HCT116 (cell line): ENCODE measurements around the gene NXPE3. TPM values are rescaled to one million over a fixed set of nuclear protein-coding genes. Genes with fewer than 3 reads are reported as not detected.

Source experiments
- ATAC-seq: fragments of 200-7000 bp; cut with Tn5 transposase; 2 replicates; pipeline ENCODE4 v1.9.1; 2020; ENCODE audit warnings: mild to moderate bottlenecking, moderate library complexity
- BruUV-seq: library from RNA; stranded (reverse); fragments of 400-500 nt; replicated peaks from 2 replicates; lab custom pipeline; 2021; lab: Mats Ljungman, UMichigan
- CTCF ChIA-PET: fragments of 300-600 bp; sonication (Branson Sonifier 250); formaldehyde crosslinking; loops from one replicate; lab custom pipeline; 2021; ENCODE audit warnings: antibody characterized with exemption; lab: Charles Lee
- POLR2A ChIA-PET: fragments of 300-600, 350-600 bp; sonication (Branson Sonifier 250); formaldehyde crosslinking; loops from one replicate; lab custom pipeline; 2021; ENCODE audit warnings: antibody characterized with exemption; lab: Charles Lee
- RAD21 ChIA-PET, 2 experiments: fragments of 300-600 bp; sonication (Branson Sonifier 250); formaldehyde crosslinking; loops; one replicate each; lab custom pipeline; 2023; ENCODE audit warnings: low total read pairs in 2 of 2; ENCODE audit not compliant: uncharacterized antibody in 2 of 2, unreplicated experiment in 2 of 2, low non-redundant PET in 1 of 2; lab: Charles Lee
- DNase-seq: peaks from one replicate; pipeline ENCODE4 v3.0.0-alpha.2; 2010; ENCODE audit warnings: low read depth, low spot score
- H2AFZ ChIP-seq: fragments of 200-600 bp; shearing (Covaris generic), sonication (generic); 2 replicates; pipeline ENCODE4 v1.6.1; 2017; ENCODE audit warnings: low read depth, mixed run types, mixed read lengths, antibody characterized with exemption, low read length; ENCODE audit not compliant: poor library complexity, severe bottlenecking
- H3K27ac ChIP-seq: 2 replicates; pipeline ENCODE4 v1.5.1; 2012; ENCODE audit warnings: low read depth, low read length
- H3K27me3 ChIP-seq: fragments of 200-600 bp; sonication (generic); 2 replicates; pipeline ENCODE4 v1.6.1; 2016; ENCODE audit warnings: mixed run types, low read length, mixed read lengths; ENCODE audit not compliant: insufficient read depth
- H3K36me3 ChIP-seq, 2 experiments: fragments of 200-500 bp in 1 of 2; fragments of 200-600 bp in 1 of 2; sonication (Bioruptor generic) in 1 of 2; sonication (generic) in 1 of 2; 2 replicates each; pipeline versions ENCODE4 v1.5.1 to v1.6.1; 2014 to 2016; ENCODE audit warnings: low read length in 2 of 2, inconsistent platforms in 1 of 2, mixed read lengths in 1 of 2, mixed run types in 1 of 2; ENCODE audit not compliant: insufficient read depth in 2 of 2, control insufficient read depth in 1 of 2
- H3K4me1 ChIP-seq, 2 experiments: fragments of 200-600 bp in 1 of 2; sonication (generic) in 1 of 2; 2 replicates each; pipeline versions ENCODE4 v1.5.1 to v1.6.1; 2012 to 2017; ENCODE audit warnings: low read length in 2 of 2, inconsistent platforms in 1 of 2, mild to moderate bottlenecking in 1 of 2, mixed read lengths in 1 of 2, mixed run types in 1 of 2, moderate library complexity in 1 of 2; ENCODE audit not compliant: insufficient read depth in 2 of 2, control insufficient read depth in 1 of 2
- H3K4me2 ChIP-seq: fragments of 200-600 bp; sonication (generic); 2 replicates; pipeline ENCODE4 v1.6.1; 2017; ENCODE audit warnings: mixed run types, low read length, mixed read lengths
- H3K4me3 ChIP-seq, 2 experiments: fragments of 200-600 bp in 1 of 2; sonication (generic) in 1 of 2; replicated peaks in 1 of 2; 2 replicates each; pipeline ENCODE4 v1.5.1; 2011 to 2016; ENCODE audit warnings: low read length in 2 of 2, control low read depth in 1 of 2, low read depth in 1 of 2, mild to moderate bottlenecking in 1 of 2, mixed read lengths in 1 of 2, mixed run types in 1 of 2
- H3K79me2 ChIP-seq: fragments of 200-600 bp; sonication (generic); 2 replicates; pipeline ENCODE4 v1.6.1; 2017; ENCODE audit warnings: mild to moderate bottlenecking, mixed run types, low read length, moderate library complexity, mixed read lengths; ENCODE audit not compliant: insufficient read depth
- H3K9ac ChIP-seq: fragments of 200-600 bp; sonication (generic); 2 replicates; pipeline ENCODE4 v1.6.1; 2016; ENCODE audit warnings: low read length, mixed read lengths
- H3K9me2 ChIP-seq: fragments of 200-600 bp; sonication (generic), shearing (Covaris generic); 2 replicates; pipeline ENCODE4 v1.6.1; 2017; ENCODE audit warnings: mixed run types, mild to moderate bottlenecking, moderate library complexity; ENCODE audit not compliant: insufficient read depth
- H3K9me3 ChIP-seq, 2 experiments: fragments of 200-500 bp in 1 of 2; fragments of 200-600 bp in 1 of 2; sonication (Bioruptor generic) in 1 of 2; sonication (generic) in 1 of 2; 2 replicates each; pipeline ENCODE4 v1.6.1; 2014 to 2017; ENCODE audit warnings: low read length in 2 of 2, mixed read lengths in 2 of 2, inconsistent platforms in 1 of 2, low read depth in 1 of 2, mild to moderate bottlenecking in 1 of 2, mixed run types in 1 of 2, moderate library complexity in 1 of 2; ENCODE audit not compliant: control insufficient read depth in 1 of 2, insufficient read depth in 1 of 2
- H4K20me1 ChIP-seq: fragments of 200-600 bp; sonication (generic), shearing (Covaris generic); 2 replicates; pipeline ENCODE4 v1.6.1; 2017; ENCODE audit warnings: mixed run types, mild to moderate bottlenecking, moderate library complexity; ENCODE audit not compliant: insufficient read depth
- ATF3 ChIP-seq: IDR thresholded peaks from 2 replicates; pipeline ENCODE4 v1.6.1; 2012
- EGR1 ChIP-seq: IDR thresholded peaks from 2 replicates; pipeline ENCODE4 v1.6.1; 2012; ENCODE audit warnings: low read depth
- EZH2 ChIP-seq: fragments of 200-600 bp; sonication (generic); IDR thresholded peaks from 2 replicates; pipeline ENCODE4 v1.6.1; 2017; ENCODE audit warnings: antibody characterized with exemption, mixed run types
- FOSL1 ChIP-seq: IDR thresholded peaks from 2 replicates; pipeline ENCODE4 v1.6.1; 2012; ENCODE audit warnings: low read depth
- MAX ChIP-seq: IDR thresholded peaks from 2 replicates; pipeline ENCODE4 v1.6.1; 2012
- POLR2AphosphoS5 ChIP-seq: IDR thresholded peaks from 2 replicates; pipeline ENCODE4 v1.6.1; 2011; ENCODE audit warnings: mild to moderate bottlenecking, low read depth, low read length, moderate library complexity
- TCF7L2 ChIP-seq: IDR thresholded peaks from 2 replicates; pipeline ENCODE4 v1.7.0; 2011; ENCODE audit warnings: borderline replicate concordance, inconsistent platforms; ENCODE audit not compliant: insufficient read depth, insufficient read length; ENCODE audit errors: extremely low read depth
- ZNF274 ChIP-seq: fragments of 200-500 bp; sonication (Bioruptor generic); IDR thresholded peaks from 2 replicates; pipeline ENCODE4 v1.6.1; 2014; ENCODE audit warnings: mild to moderate bottlenecking, low read depth, low read length, inconsistent platforms
- intact Hi-C: fragments of 100-400 bp; cut with micrococcal nuclease; formaldehyde crosslinking; loops from 2 replicates; pipeline ENCODE4 v1.10.0; 2022
- total RNA-seq: library from RNA; stranded (reverse); gene quantifications from one replicate; pipeline ENCODE4 v1.2.1, GENCODE V29; 2021; ENCODE audit not compliant: unreplicated experiment
- TF ChIP-seq, protein P1 (sequence below), 3 experiments: fragments of 200-600 bp in 1 of 3; sonication (generic) in 1 of 3; IDR thresholded peaks in 2 of 3; conservative IDR thresholded peaks in 1 of 3; 2 replicates each; pipeline ENCODE4 v1.5.1; 2012 to 2017; ENCODE audit warnings: low read depth in 2 of 3, low read length in 2 of 3, antibody characterized with exemption in 1 of 3, borderline replicate concordance in 1 of 3, control low read depth in 1 of 3, mild to moderate bottlenecking in 1 of 3, mixed read lengths in 1 of 3, mixed run types in 1 of 3, moderate library complexity in 1 of 3; ENCODE audit not compliant: insufficient read depth in 1 of 3
- TF ChIP-seq, protein P2 (sequence below): IDR thresholded peaks from 2 replicates; pipeline ENCODE4 v1.6.1; 2012; ENCODE audit warnings: low read depth

Gene NXPE3
- total RNA-seq, 1 experiment from 2014 or later = 4.3 TPM

DNA sequence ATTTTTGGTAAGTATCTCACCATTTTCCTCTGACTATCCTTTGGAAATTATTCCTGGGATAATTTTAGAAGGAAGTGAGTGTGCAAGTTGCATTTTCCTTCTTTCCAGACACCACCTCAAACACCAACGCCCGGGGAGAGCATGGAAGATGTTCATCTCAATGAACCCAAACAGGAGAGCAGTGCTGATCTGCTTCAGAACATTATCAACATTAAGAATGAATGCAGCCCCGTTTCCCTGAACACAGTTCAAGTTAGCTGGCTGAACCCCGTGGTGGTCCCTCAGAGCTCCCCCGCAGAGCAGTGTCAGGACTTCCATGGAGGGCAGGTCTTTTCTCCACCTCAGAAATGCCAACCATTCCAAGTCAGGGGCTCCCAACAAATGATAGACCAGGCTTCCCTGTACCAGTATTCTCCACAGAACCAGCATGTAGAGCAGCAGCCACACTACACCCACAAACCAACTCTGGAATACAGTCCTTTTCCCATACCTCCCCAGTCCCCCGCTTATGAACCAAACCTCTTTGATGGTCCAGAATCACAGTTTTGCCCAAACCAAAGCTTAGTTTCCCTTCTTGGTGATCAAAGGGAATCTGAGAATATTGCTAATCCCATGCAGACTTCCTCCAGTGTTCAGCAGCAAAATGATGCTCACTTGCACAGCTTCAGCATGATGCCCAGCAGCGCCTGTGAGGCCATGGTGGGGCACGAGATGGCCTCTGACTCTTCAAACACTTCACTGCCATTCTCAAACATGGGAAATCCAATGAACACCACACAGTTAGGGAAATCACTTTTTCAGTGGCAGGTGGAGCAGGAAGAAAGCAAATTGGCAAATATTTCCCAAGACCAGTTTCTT lies 74.2 kb downstream of the NXPE3 start:
- H3K4me2 ChIP-seq = no peak overlapping the region

DNA sequence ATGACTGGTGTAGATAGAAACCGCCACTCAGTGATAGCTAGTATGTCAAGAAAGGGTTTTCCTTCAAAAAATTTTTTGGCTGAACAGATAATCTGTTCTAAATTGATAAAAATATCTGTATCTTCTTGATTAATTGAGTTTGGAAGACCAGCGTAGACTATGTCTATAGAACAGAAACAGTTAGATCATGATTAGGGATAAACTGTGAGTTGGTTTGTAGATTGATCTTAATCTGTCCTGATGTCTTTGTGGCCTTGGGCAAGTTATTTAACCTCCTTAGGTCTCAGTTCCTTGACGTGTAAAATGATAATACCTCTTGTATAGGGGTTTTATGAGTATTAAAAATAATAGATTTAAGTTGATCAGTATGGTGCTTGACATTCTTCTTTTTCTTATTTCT lies 75.0 kb downstream of the NXPE3 start:
- no peak for ATAC-seq
- Histone ChIP-seq H3K4me3 (no peak overlapping the region), H3K9me3 (no peaks in the 10 kb centered on the region), H4K20me1 (no peaks in the 10 kb centered on the region), H3K27me3 (no peaks in the 10 kb centered on the region), H3K9me2 (no peaks in the 10 kb centered on the region), H3K4me1 (peaks cover 3 to 11% of the 10 kb centered on the region in 2 experiments; a peak in 3 of 4 replicates), H2AFZ (no peak overlapping the region), H3K79me2 (peaks cover 26% of the 10 kb centered on the region), H3K4me2 (no peak overlapping the region), H3K36me3 (peaks cover 38 to 48% of the 10 kb centered on the region in 2 experiments; a peak in 3 of 4 replicates), H3K9ac (no peak overlapping the region), H3K27ac (no peak overlapping the region)
- DNase-seq = no peak
- CTCF ChIA-PET = no interaction called here
- POLR2A ChIA-PET = no interaction called here
- RAD21 ChIA-PET = no interaction called here
- intact Hi-C loops = no loop called here
- BruUV-seq = no TSS peak
- TF ChIP-seq POLR2AphosphoS5 (no peak), EZH2 (no peak), FOSL1 (no peak), TCF7L2 (no peak)
- TF ChIP-seq, protein P1, sequence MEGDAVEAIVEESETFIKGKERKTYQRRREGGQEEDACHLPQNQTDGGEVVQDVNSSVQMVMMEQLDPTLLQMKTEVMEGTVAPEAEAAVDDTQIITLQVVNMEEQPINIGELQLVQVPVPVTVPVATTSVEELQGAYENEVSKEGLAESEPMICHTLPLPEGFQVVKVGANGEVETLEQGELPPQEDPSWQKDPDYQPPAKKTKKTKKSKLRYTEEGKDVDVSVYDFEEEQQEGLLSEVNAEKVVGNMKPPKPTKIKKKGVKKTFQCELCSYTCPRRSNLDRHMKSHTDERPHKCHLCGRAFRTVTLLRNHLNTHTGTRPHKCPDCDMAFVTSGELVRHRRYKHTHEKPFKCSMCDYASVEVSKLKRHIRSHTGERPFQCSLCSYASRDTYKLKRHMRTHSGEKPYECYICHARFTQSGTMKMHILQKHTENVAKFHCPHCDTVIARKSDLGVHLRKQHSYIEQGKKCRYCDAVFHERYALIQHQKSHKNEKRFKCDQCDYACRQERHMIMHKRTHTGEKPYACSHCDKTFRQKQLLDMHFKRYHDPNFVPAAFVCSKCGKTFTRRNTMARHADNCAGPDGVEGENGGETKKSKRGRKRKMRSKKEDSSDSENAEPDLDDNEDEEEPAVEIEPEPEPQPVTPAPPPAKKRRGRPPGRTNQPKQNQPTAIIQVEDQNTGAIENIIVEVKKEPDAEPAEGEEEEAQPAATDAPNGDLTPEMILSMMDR (IDR thresholded peaks at IDR 0.05 in 2 of 3, conservative IDR thresholded peaks at IDR 0.05 in 1 of 3; ENCODE audit: borderline replicate concordance in 1 of 3, insufficient read depth in 1 of 3, low read depth in 2 of 3, low read length in 2 of 3) = no peak
- TF ChIP-seq, protein P2, sequence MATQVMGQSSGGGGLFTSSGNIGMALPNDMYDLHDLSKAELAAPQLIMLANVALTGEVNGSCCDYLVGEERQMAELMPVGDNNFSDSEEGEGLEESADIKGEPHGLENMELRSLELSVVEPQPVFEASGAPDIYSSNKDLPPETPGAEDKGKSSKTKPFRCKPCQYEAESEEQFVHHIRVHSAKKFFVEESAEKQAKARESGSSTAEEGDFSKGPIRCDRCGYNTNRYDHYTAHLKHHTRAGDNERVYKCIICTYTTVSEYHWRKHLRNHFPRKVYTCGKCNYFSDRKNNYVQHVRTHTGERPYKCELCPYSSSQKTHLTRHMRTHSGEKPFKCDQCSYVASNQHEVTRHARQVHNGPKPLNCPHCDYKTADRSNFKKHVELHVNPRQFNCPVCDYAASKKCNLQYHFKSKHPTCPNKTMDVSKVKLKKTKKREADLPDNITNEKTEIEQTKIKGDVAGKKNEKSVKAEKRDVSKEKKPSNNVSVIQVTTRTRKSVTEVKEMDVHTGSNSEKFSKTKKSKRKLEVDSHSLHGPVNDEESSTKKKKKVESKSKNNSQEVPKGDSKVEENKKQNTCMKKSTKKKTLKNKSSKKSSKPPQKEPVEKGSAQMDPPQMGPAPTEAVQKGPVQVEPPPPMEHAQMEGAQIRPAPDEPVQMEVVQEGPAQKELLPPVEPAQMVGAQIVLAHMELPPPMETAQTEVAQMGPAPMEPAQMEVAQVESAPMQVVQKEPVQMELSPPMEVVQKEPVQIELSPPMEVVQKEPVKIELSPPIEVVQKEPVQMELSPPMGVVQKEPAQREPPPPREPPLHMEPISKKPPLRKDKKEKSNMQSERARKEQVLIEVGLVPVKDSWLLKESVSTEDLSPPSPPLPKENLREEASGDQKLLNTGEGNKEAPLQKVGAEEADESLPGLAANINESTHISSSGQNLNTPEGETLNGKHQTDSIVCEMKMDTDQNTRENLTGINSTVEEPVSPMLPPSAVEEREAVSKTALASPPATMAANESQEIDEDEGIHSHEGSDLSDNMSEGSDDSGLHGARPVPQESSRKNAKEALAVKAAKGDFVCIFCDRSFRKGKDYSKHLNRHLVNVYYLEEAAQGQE = no peak

More for the DNA sequence above, 74.2 kb downstream of the NXPE3 start:
- H3K4me1 ChIP-seq = peaks cover 7 to 18% of the 10 kb centered on the region in 2 experiments
- no peaks in the 10 kb centered on the region for H3K9me3 ChIP-seq
- ATAC-seq = no peak
- no peak overlapping the region for H3K9ac ChIP-seq
- BruUV-seq = no TSS peak
- no peak for TF ChIP-seq ZNF274
- no peak for TF ChIP-seq EGR1
- no peak for TF ChIP-seq MAX
- no peak for TF ChIP-seq ATF3
- H2AFZ ChIP-seq = no peak overlapping the region
- no peak overlapping the region for H3K27ac ChIP-seq
- no peaks in the 10 kb centered on the region for H4K20me1 ChIP-seq
- H3K27me3 ChIP-seq = no peaks in the 10 kb centered on the region
- no peak overlapping the region for H3K4me3 ChIP-seq
- CTCF ChIA-PET = no interaction called here
- intact Hi-C loops = no loop called here
- DNase-seq = no peak
- POLR2A ChIA-PET = no interaction called here
- H3K36me3 ChIP-seq = peaks cover 38 to 47% of the 10 kb centered on the region in 2 experiments; a peak in 3 of 4 replicates
- peaks cover 26% of the 10 kb centered on the region for H3K79me2 ChIP-seq
- H3K9me2 ChIP-seq = no peaks in the 10 kb centered on the region
- RAD21 ChIA-PET = no interaction called here
